Fibroblast of lung (primary cell): Measurements from ENCODE around the gene RET.

Source experiments
- EZH2 ChIP-seq: IDR thresholded peaks from 2 replicates; pipeline ENCODE4 v1.5.1; 2012; ENCODE audit warnings: low read length, control low read depth, mild to moderate bottlenecking; ENCODE audit errors: missing control alignments
- TF ChIP-seq, protein P1 (sequence below), 2 donors: IDR thresholded peaks in 1 of 2; conservative IDR thresholded peaks in 1 of 2; 1 replicate in 1 of 2; 2 replicates in 1 of 2; pipeline ENCODE4 v1.5.1; 2011 to 2012; ENCODE audit warnings: low read length in 2 of 2, control low read depth in 1 of 2, inconsistent platforms in 1 of 2, low read depth in 1 of 2, mild to moderate bottlenecking in 1 of 2

- TF ChIP-seq, protein P1, sequence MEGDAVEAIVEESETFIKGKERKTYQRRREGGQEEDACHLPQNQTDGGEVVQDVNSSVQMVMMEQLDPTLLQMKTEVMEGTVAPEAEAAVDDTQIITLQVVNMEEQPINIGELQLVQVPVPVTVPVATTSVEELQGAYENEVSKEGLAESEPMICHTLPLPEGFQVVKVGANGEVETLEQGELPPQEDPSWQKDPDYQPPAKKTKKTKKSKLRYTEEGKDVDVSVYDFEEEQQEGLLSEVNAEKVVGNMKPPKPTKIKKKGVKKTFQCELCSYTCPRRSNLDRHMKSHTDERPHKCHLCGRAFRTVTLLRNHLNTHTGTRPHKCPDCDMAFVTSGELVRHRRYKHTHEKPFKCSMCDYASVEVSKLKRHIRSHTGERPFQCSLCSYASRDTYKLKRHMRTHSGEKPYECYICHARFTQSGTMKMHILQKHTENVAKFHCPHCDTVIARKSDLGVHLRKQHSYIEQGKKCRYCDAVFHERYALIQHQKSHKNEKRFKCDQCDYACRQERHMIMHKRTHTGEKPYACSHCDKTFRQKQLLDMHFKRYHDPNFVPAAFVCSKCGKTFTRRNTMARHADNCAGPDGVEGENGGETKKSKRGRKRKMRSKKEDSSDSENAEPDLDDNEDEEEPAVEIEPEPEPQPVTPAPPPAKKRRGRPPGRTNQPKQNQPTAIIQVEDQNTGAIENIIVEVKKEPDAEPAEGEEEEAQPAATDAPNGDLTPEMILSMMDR (conservative IDR thresholded peaks at IDR 0.05 in 1 of 2, IDR thresholded peaks at IDR 0.05 in 1 of 2; ENCODE audit: low read depth in 1 of 2, low read length in 2 of 2): no peak
- TF ChIP-seq EZH2: no peak
Measured at GRCh38 chr10:43172645-43173044, 95.8 kb downstream of the RET start.
